ENCODE measurements around the gene DHH. TPM values are rescaled to one million over a fixed set of nuclear protein-coding genes. Genes with fewer than 3 reads are reported as not detected.

DHH gene
- total RNA-seq, 1 donor from 2014 or later, result 1.2 TPM

DNA sequence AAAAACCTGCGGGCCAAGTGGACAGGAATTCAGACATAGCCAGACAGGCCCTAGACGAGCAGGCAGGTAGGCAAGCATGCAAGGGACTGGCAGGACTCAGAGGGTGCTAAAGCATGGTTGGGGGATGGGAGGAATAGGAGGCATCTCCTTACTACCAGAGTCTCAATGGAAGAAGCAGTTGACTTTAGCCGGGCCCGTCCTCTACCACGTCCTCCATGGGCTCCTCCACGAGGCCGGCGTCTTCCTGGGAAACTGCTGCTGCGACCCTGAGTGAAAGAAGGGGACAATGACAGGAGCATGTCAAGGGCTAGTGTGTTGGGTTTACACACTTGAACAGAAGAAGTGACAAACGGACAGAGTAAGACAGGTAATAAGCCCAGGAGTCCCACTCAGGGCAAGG, 45.6 kb downstream of the DHH start:
- no peak for DNase-seq

DNA sequence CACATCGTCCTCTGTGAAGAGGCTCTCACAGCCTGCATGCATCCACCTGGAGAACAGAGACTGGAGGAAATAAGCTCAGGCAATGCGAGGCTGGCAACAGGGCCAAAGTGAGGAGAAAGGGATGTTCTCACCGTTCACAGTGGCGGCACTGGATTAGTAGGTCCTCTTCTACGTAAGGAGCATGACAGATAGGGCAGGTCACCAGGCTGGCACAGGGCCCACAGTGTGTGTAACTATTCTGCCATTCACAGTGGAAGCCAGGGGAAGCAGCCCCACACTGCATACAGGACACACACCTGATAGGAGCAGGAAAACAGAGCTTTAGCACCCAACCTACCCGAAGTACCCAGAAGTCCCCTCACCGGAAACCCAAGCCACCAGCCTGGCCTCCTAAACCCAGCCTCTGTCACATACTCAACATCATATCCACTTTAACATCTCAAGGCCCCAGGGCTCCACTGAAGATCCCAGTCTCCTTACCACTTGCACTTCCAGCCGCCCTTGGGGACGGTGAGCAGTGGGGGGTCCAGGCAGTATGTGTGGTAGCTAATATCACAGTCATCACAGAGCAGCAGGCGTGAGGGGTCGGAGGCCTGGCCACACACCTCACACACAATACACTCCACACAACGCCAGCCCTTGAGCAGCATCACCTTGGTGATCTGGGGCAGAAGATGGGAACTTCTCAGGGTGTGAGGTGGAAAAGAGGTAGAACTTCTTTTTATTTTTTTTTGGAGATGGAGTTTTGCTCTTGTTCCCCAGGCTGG, 48.3 kb downstream of the DHH start:
- no peak for DNase-seq

GRCh38 chr12:49044660-49045059, 49.9 kb downstream of the DHH start:
- DNase-seq, result no peak

- peak; percentile 78 for DNase-seq
Measured at GRCh38 chr12:49043856-49044258, 50.7 kb downstream of the DHH start.

GRCh38 chr12:49043241-49043640, 51.4 kb downstream of the DHH start:
- no peak for DNase-seq

GRCh38 chr12:49041881-49042484, 52.6 kb downstream of the DHH start:
- no peak for DNase-seq

DNA sequence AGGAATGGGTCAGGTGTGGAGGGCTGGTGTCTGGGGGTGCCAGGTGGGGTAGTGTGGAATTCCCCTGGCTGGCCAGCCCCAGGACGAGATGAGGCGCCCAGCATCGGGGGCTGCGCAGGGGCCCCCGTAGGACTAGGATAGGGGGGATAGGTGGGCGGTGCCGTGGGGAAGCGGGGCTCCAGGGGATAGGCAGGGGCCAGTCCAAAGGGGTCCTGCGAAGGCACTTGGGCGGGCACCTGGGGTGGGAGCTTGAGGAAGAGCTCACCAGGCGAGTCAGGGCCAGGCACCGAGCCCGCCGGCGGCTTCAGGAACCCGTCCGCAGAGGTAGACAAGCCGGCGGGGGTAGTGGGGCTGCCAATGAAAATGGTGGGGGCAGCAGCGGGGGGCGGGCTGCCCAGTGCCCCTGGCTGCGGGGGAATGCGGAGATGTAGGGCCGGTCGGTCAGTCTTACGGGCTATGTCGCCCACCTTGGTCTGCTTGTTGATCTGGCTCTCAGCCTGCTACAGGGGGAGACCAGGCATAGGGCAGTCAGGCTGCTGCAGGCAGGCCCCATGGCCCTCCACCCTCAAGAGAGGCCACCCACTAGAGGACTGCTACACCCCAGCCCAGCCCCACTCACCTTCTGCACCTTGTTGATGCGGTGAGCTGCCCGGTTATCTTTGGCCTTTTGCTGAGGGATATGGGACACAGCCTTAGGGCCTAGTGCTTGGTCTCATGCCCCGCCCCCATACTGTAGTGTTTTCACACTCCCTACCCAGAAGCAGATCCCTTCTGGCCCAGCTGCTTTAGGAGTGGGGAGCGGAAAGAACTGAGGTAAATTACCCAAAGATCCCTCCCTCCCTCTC, 53.3 kb downstream of the DHH start:
- DNase-seq, result no peak

DNA sequence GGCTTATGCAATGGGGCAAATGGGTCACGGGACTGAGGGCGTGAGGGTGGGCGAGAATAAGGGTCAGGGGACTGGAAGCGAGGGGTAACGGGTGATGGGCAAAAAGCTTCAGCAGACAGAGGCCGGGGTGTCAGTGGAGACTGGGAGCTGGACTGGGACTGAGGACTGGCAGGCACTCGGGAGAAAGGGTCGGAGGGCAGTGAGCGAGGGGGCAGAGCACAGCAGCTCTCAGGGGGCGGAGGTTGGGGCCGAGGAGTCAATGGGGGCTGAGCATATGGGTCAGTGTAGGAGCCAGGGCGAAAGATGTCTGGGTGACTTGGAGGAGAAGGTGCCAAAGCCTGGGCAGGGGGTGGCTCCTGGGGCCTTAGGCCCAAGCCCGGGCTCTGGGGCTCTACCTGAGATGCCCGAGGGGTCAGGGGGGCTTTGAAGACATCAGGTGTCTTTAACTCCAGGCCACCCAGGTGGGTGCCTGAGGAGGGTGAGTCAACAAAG, 54.2 kb downstream of the DHH start:
- no peak for DNase-seq

DNA sequence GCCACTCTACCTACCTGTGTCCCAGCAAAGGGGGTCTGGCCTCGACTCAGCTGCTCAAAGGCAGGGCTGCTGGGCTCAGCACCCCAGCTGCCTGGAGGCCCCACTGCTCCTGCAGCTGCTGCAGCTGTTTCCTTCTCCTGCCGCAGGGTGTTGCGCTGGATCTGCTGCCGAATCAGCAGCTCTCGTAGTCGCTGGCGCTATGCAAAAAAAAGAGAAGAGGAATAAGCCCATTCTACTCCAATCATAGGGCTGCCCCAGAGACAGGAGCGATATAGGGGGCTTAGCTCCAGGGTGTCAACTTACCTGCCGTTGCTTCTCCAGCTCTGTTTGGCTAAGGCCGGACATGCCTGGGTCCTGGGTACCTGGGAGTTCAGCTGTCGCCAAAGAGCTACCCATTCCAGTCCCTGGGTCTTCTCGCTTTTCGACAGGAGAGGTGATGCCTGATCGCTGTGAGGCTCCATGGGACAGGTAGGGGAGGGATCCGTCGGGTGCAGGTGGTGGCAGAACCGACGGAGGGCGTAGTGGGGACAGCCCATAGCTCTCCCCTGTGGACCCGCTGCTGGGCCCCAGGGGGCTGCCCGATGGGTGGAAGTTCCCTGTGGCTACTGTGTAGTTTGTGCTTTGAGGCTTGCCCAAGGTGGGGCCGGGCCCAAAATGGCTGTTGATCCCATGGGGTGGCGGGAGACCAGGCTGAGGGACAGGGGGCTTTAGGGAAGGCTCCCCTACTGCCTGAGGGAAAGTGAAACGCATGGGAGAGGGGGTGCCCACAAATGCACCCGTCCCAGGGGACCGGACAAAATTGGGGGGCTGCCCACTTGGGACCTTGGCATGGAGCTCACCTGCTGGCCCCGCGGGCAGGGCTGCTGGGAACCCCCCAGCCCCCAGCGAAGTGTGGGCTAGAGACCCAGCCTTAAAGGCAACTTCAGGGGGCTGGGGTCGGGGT, 54.9 kb downstream of the DHH start:
- DNase-seq, result no peak

DNA sequence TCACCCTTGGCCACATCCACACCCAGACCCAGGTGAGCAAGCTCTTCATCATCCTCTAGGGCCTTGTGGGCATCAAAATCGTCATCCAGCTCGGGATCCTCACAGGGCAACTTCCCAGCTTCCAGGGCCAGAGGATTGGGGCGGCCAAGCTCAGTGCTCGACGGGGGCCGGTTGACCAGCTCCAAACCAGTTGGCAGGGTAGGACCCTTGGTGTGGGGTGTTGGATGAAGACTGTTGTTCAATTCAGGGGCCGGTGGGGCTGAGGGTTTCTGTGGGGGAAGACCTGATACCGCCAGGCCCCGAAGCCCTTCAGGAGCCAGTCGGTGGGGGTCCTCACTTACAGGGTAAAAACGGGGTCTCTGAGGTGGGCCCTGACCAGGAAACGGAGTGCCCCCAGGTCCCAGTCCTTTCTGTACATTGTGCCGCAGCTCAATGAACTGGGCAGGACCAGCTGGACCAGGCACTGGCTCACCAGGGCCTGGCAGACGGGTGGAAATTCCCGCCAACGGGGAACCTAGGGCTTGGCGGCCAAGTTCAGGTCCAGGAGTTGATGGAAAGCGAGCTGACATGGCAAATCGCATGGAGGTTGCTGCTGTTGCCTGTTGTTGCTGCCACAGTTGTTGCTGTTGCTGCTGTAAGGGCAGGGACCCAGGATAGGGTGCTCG, 56.2 kb downstream of the DHH start:
- DNase-seq, result no peak

DNA sequence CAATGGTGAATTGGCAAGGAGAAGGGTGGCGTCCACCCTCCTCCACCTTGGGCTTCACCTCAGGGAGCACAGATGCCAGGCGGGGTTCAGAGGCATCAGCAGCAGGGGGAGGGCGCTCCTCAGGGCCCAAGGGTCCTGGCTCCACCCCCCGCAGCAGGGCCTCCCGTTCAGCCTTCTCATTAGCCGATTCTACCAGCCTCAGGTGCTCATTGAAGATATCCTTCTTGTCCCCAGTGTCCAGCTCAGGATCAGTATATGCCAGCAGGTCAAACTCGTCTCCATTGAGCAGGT, 56.7 kb downstream of the DHH start:
- no peak for DNase-seq

DNA sequence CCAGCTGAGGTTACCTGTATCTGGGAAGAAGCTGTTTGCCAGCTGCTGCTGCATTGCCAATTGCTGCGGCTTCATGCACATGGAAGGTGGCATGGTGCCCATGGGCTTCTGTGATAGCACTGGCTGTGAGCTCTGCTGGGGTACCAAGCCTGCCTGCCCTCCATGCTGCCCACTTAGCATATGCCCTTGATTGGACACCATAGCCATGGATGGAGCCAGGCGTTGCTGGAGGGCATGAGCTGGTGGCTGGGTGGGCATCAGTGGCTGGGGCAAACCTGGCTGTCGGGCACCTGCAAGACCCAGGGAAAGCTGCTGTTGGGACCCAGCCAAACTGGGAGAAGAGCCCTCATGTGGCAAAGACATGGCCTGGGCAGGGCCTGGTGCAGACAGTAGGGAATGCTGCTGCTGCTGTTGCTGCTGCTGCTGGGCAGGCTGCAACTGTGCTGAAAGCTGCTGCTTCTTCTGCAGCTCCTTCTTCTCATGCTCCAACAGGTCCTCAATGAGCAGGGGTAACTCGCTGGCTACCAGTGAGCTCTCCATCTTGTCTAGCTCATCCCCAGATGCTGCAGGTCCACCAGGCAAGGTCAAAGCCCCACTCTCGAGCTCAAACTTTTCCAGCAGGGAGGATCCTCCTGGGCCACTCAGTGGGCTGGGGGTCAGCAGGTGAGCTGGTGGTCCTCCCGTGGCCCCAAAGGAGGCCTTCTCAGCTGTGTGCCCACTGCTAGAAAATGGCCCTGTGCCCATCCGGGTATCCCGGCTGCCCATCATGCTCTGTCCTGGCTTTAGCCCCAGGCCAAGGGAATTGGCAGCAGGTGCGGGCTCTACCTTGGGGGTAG, 57.3 kb downstream of the DHH start:
- DNase-seq, result no peak

Other genes starting within 250 kb of the DHH start
- gene DDX23, start 242.6 kb downstream of the DHH start, total RNA-seq, result 115 and 124 TPM in 2 replicates
- 3.4 and 10.9 TPM in 2 replicates for gene RND1, start 228.9 kb downstream of the DHH start, total RNA-seq
- gene FKBP11, start 169.3 kb downstream of the DHH start, total RNA-seq, result 11.6 and 16.4 TPM in 2 replicates
- gene ARF3, start 137.3 kb downstream of the DHH start, total RNA-seq, result 46.1 and 61.5 TPM in 2 replicates
- 0.05 TPM in 1 of 2 replicates, not detected in the other for gene WNT10B, start 123.1 kb downstream of the DHH start, total RNA-seq
- gene WNT1, start 116.5 kb downstream of the DHH start, total RNA-seq, result not detected in 2 replicates
- under 0.01 and 0.19 TPM in 2 replicates for gene DDN, start 95.4 kb downstream of the DHH start, total RNA-seq
- gene PRKAG1, start 76.0 kb downstream of the DHH start, total RNA-seq, result 40.3 and 48.2 TPM in 2 replicates
- gene KMT2D, start 34.0 kb downstream of the DHH start, total RNA-seq, result 41.2 and 99.0 TPM in 2 replicates
- gene RHEBL1, start 24.8 kb downstream of the DHH start, total RNA-seq, result 1.2 and 2.0 TPM in 2 replicates
- 101 and 122 TPM in 2 replicates for gene LMBR1L, start 16.0 kb upstream of the DHH start, total RNA-seq
- gene TUBA1B, start 36.6 kb upstream of the DHH start, total RNA-seq, result 1,075 and 1,939 TPM in 2 replicates
- 642 and 821 TPM in 2 replicates for gene TUBA1A, start 94.3 kb upstream of the DHH start, total RNA-seq
- gene TUBA1C, start 170.3 kb upstream of the DHH start, total RNA-seq, result 221 and 355 TPM in 2 replicates
- not detected in 2 replicates for gene PRPH, start 200.3 kb upstream of the DHH start, total RNA-seq
- gene TROAP, start 228.5 kb upstream of the DHH start, total RNA-seq, result 4.3 and 14.6 TPM in 2 replicates
- gene C1QL4, start 242.4 kb upstream of the DHH start, total RNA-seq, result under 0.01 TPM in 1 of 2 replicates, not detected in the other